Measurements from ENCODE around the gene CALML3. TPM values are rescaled to one million over a fixed set of nuclear protein-coding genes. Genes with fewer than 3 reads are reported as not detected.

Gene CALML3
- total and polyA plus RNA-seq, 10 of the 15 experiments (the other 5 are each of a cell fraction or from before 2014, with no cell fraction given), result not detected

DNA sequence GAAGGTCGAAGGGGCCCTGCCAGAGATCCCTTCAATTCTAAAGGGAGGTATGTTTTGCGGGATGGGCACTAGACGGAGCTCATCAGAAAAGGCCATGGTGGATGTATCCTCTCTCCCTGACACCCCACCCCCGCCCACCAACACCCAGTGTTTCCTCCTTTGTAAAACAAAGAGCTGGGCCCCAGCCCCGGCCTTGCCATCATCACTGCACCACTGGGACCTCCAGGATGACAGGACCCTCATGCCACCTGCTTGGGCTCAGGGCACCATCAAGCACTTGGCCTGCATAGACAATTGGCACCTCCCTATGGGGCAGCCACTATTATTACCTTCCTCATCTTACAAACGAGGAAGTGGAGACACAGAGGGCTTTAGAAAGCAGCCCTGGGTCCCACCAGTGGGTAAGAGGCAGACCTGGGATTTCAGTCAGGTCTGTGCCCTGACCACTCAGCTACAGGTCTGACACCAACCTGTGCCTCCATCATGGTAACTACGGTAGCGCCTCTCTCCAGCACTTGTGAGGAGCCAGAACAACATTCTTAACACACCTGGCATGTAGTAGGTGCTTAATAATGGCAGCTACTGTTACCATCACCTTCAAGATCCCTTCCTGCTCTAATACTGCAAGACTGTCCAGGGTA, 2.0 kb downstream of the CALML3 start:
- 47% methylated on average over 8 of the region's 8 CpGs for WGBS (ENCODE audit: insufficient coverage, insufficient replicate concordance, low lambda C conversion rate, missing lambda C conversion rate)
- H3K27ac ChIP-seq (ENCODE audit: control insufficient read depth, insufficient read depth), result no peak overlapping the region
- ATAC-seq (no peak), FAIRE-seq (no peak), DNase-seq (ENCODE audit: low read depth, low spot score) (no peak)
- H3K9me3 ChIP-seq (replicated peaks; ENCODE audit: control insufficient read depth, insufficient read depth, low read length), result no peaks in the 10 kb centered on the region
- RAD21 ChIA-PET (ENCODE audit: unreplicated experiment), result no interaction called here
- no peaks in the 10 kb centered on the region for H3K4me1 ChIP-seq (ENCODE audit: control insufficient read depth, insufficient read depth, low read length)
- POLR2A ChIA-PET, result no interaction called here
- no peaks in the 10 kb centered on the region for H4K20me1 ChIP-seq (ENCODE audit: control insufficient read depth, insufficient read depth)
- H3K79me2 ChIP-seq (ENCODE audit: control insufficient read depth, insufficient read depth, low read length), result no peaks in the 10 kb centered on the region
- H3K4me3 ChIP-seq, result no peak overlapping the region
- BruUV-seq (replicated peaks), result no TSS peak
- SMC1A ChIA-PET (ENCODE audit: uncharacterized antibody, unreplicated experiment), result no interaction called here
- intact Hi-C loops (cut with micrococcal nuclease; ENCODE audit: unreplicated experiment) (no loop called here), in situ Hi-C loops (cut with MboI) (no loop called here)
- H2AFZ ChIP-seq (ENCODE audit: control insufficient read depth, low read depth, low read length), result no peak overlapping the region
- H3K36me3 ChIP-seq (ENCODE audit: control insufficient read depth in 2 of 2, insufficient read depth in 2 of 2, low read length in 1 of 2), result no peaks in the 10 kb centered on the region
- TF ChIP-seq SREBF2 (IDR thresholded peaks at IDR 0.05; ENCODE audit: low read length) (no peak), RUNX3 (IDR thresholded peaks at IDR 0.05; ENCODE audit: low read length) (no peak), NR2C1 (IDR thresholded peaks at IDR 0.05) (no peak), CBX3 (IDR thresholded peaks at IDR 0.05; ENCODE audit: borderline replicate concordance, low read depth) (no peak), SMARCA5 (IDR thresholded peaks at IDR 0.05) (no peak), ASH2L (IDR thresholded peaks at IDR 0.05; ENCODE audit: borderline replicate concordance, low read depth) (no peak), BACH1 (IDR thresholded peaks at IDR 0.05; ENCODE audit: borderline replicate concordance) (no peak), CHD4 (IDR thresholded peaks at IDR 0.05) (no peak), RELA (IDR thresholded peaks at IDR 0.05; ENCODE audit: borderline replicate concordance, partially characterized antibody) (no peak), CBFB (IDR thresholded peaks at IDR 0.05; ENCODE audit: low read depth) (no peak), SUPT20H (IDR thresholded peaks at IDR 0.05; ENCODE audit: borderline replicate concordance, control insufficient read depth, low read depth, low read length) (no peak), ZZZ3 (IDR thresholded peaks at IDR 0.05; ENCODE audit: control insufficient read depth, insufficient read length, low read depth) (no peak), HDGF (IDR thresholded peaks at IDR 0.05) (no peak)
- TF ChIP-seq, protein P1, sequence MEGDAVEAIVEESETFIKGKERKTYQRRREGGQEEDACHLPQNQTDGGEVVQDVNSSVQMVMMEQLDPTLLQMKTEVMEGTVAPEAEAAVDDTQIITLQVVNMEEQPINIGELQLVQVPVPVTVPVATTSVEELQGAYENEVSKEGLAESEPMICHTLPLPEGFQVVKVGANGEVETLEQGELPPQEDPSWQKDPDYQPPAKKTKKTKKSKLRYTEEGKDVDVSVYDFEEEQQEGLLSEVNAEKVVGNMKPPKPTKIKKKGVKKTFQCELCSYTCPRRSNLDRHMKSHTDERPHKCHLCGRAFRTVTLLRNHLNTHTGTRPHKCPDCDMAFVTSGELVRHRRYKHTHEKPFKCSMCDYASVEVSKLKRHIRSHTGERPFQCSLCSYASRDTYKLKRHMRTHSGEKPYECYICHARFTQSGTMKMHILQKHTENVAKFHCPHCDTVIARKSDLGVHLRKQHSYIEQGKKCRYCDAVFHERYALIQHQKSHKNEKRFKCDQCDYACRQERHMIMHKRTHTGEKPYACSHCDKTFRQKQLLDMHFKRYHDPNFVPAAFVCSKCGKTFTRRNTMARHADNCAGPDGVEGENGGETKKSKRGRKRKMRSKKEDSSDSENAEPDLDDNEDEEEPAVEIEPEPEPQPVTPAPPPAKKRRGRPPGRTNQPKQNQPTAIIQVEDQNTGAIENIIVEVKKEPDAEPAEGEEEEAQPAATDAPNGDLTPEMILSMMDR (IDR thresholded peaks at IDR 0.05 in 2 of 3, conservative IDR thresholded peaks at IDR 0.05 in 1 of 3; ENCODE audit: control insufficient read depth in 2 of 3, extremely low read depth in 1 of 3, insufficient read depth in 1 of 3, low read depth in 3 of 3, low read length in 3 of 3), result no peak
- TF ChIP-seq, protein P2, sequence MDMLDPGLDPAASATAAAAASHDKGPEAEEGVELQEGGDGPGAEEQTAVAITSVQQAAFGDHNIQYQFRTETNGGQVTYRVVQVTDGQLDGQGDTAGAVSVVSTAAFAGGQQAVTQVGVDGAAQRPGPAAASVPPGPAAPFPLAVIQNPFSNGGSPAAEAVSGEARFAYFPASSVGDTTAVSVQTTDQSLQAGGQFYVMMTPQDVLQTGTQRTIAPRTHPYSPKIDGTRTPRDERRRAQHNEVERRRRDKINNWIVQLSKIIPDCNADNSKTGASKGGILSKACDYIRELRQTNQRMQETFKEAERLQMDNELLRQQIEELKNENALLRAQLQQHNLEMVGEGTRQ (IDR thresholded peaks at IDR 0.05; ENCODE audit: borderline replicate concordance, low read depth, low read length), result no peak
- TF ChIP-seq, protein P3, sequence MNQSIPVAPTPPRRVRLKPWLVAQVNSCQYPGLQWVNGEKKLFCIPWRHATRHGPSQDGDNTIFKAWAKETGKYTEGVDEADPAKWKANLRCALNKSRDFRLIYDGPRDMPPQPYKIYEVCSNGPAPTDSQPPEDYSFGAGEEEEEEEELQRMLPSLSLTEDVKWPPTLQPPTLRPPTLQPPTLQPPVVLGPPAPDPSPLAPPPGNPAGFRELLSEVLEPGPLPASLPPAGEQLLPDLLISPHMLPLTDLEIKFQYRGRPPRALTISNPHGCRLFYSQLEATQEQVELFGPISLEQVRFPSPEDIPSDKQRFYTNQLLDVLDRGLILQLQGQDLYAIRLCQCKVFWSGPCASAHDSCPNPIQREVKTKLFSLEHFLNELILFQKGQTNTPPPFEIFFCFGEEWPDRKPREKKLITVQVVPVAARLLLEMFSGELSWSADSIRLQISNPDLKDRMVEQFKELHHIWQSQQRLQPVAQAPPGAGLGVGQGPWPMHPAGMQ (IDR thresholded peaks at IDR 0.05; ENCODE audit: borderline replicate concordance), result no peak
- CTCF ChIA-PET, result no interaction called here
- no peak overlapping the region for H3K4me2 ChIP-seq (ENCODE audit: control insufficient read depth, insufficient read depth)
- peaks cover 5% of the 10 kb centered on the region in 2 experiments; a peak in 3 of 4 replicates for H3K27me3 ChIP-seq (replicated peaks in 1 of 2; ENCODE audit: control insufficient read depth in 2 of 2, insufficient read depth in 2 of 2, low read length in 1 of 2)
- no peak overlapping the region for H3K9ac ChIP-seq (ENCODE audit: control insufficient read depth, insufficient read depth, low read length)

Measured in GM12878 (cell line).